ACHN (cell line): ENCODE results near the gene NLGN2.
"Not testable (repeated sequence)": the region's sequence is repeated elsewhere in the genome, so short reads cannot be mapped to it uniquely, and the experiment has no call there.

ENCODE experiments used
- DNase-seq: peaks from one replicate; pipeline ENCODE4 v3.0.0-alpha.2; 2015
- in situ Hi-C: cut with HindIII; loops from 2 replicates; pipeline ENCODE4 v1.10.0; 2017; ENCODE audit warnings: low sequenced_read_pairs, low pct_ligation_motif_present, low pct_unique_long_range_greater_than_20kb

Gene NLGN2

DNA sequence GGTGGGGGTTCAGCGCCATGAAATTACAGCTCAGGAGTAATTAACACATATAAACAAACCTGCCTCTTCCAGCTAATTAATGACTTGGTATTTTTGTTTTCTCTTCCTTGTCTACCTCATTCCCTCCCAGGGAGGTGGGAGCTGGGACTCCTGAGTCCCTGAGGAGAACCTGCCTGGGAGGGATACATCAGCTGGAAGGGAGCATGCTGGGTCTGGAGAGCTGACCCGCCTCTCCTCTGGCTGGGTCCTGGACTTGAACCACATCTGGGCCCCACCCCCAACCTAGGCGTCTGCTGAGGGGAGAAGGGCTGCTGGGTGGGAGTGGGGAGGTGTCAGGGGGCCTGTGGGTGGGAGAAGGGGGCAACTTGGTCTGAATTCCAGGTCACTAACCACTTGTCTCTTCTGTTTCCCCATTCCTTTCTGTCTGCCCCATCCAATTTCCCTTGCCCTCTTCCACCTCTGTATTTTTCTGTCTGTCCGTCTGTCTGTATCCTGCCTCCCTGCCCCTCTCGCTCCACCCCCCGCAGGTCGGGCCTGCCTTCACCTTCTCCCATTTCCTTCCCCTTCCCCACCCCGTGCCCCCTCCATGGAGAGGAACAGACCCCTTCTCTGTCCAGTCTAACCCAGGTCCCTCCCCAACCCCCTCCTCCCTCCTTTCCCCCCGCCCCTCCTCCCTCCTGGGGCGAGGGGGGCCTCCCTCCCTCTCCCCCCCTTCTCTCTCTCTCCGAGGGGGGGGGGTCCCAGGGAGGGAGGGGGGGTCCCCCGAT is at the start of gene NLGN2:
TSS of gene NLGN2 (plus strand) at position 361 of the 767 bp plus-strand sequence. CDS start 411 bp downstream, outside the sequence.
- in situ Hi-C loops = no loop called here
- DNase-seq = no peak

DNA sequence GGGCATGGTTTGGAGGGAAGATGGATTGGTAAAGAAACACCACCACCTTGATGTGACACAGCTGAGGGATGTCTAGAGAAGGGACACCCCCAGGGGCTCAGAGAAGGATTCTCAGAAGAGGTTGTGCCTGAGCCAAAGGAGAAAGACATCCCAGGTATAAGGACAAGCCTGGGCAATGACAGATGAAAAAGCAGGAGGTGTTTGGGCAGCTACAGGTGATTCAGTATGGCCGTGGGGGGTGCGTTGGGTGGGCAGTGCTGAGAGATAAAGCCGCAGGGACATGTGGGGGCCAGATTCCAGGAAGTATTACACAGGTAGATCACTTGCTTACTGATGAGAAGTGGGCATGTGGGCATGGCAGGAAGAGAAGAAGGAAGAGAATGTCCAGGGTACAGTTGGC is 45.7 kb upstream of the NLGN2 start:
- in situ Hi-C loops = no loop called here
- no peak for DNase-seq

DNA sequence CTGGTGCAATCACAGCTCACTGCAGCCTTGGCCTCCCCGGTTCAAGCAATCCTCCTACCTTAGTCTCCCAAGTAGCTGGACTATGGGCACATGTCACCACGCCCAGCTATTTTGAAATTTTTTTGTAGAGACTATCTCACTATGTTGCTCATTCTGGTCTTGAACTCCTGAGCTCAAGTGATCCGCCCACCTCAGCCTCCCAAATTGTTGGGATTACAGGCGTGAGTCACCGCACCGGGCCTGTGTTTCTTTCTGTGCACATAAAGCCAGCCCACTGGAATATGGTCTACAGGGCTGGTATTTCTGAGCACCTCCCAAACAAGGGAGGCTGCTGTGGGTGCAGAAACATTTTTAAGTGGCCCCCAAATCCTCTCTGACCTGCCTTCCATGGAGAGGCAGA is 44.3 kb upstream of the NLGN2 start:
- DNase-seq = no peak
- in situ Hi-C loops = no loop called here

GRCh38 chr17:7365963-7366362 is 41.7 kb upstream of the NLGN2 start:
- in situ Hi-C loops, DNase-seq: not testable (repeated sequence)

DNA sequence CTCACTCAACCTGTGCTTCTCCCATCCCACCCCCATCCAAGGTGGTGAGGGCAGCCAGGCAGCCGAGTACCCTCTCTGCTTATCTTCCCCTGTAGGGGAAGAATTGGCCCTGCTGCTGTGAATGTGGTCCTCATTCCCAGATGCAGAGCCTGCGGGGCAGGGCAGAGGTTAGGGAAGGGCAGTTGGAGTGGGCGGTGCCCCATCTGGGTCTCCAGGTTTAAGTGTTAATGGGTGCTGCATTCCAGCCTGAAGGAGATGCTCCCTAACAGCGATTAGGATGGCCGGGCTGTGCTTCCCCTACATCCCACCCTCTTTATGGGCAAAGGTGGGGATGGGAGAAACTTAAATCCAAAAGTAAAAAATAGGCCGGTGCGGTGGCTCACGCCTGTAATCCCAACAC is 40.6 kb upstream of the NLGN2 start:
- DNase-seq = no peak
- in situ Hi-C loops = no loop called here

DNA sequence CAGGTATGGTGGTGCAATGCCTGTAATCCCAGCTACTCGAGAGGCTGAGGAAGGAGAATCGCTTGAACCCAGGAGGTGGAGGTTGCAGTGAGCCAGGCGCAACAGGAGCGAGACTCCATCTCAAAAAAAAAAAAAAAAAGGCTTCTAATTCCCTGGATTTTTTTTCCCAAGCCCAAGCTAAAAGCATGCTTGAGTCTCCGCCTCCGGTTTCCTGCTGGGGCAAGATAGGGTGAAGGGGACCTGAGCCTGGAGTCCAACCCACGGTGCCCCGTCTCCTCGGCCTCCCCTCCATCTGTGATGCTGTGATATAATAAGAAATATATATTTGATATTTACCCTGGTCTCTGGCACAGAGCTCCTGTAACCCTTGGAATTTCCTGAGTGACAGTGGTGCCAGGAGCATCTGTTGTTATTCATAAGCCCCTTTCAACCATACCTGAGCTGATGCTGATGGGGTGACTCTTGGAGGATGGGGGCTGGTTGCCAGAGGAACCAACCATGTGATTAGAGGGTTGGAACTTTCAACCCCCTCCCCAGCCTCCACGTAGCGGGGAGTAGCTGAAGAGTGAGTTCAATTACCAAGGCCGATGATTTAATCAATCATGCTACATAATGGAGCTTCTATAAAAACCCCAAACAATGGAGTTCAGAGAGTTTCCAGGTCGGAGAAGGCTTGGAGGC is 39.6 kb upstream of the NLGN2 start:
- in situ Hi-C loops = no loop called here
- no peak for DNase-seq

GRCh38 chr17:7368599-7368994 is 39.0 kb upstream of the NLGN2 start:
- in situ Hi-C loops = not testable (repeated sequence)

GRCh38 chr17:7369825-7370224 is 37.8 kb upstream of the NLGN2 start:
- DNase-seq = no peak
- in situ Hi-C loops = no loop called here

More at GRCh38 chr17:7368599-7368994, 39.0 kb upstream of the NLGN2 start:
- not testable (repeated sequence) for DNase-seq

- in situ Hi-C loops = no loop called here
- no peak for DNase-seq
Measured at GRCh38 chr17:7370853-7371252, 36.8 kb upstream of the NLGN2 start.

DNA sequence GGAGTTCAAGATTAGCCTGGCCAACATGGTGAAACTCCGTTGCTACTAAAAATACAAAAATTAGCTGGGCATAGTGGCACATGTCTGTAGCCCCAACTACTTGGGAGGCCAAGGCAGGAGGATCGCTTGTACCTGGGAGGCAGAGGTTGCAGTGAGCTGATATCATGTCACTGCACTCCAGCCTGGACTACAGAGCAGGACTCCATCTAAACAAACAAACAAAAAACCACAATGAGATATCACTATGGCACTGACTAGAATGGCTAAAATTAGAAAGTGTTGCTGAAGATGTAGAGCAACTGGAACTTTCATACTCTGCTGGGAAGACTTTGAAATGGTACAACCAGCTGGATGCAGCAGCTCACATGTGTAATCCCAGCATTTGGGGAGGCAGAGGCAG is 33.3 kb upstream of the NLGN2 start:
- DNase-seq = no peak
- in situ Hi-C loops = no loop called here

- DNase-seq = no peak
- in situ Hi-C loops = no loop called here
Measured at GRCh38 chr17:7379134-7379533, 28.5 kb upstream of the NLGN2 start.

GRCh38 chr17:7380321-7380720 is 27.3 kb upstream of the NLGN2 start:
- DNase-seq = no peak
- in situ Hi-C loops = no loop called here

DNA sequence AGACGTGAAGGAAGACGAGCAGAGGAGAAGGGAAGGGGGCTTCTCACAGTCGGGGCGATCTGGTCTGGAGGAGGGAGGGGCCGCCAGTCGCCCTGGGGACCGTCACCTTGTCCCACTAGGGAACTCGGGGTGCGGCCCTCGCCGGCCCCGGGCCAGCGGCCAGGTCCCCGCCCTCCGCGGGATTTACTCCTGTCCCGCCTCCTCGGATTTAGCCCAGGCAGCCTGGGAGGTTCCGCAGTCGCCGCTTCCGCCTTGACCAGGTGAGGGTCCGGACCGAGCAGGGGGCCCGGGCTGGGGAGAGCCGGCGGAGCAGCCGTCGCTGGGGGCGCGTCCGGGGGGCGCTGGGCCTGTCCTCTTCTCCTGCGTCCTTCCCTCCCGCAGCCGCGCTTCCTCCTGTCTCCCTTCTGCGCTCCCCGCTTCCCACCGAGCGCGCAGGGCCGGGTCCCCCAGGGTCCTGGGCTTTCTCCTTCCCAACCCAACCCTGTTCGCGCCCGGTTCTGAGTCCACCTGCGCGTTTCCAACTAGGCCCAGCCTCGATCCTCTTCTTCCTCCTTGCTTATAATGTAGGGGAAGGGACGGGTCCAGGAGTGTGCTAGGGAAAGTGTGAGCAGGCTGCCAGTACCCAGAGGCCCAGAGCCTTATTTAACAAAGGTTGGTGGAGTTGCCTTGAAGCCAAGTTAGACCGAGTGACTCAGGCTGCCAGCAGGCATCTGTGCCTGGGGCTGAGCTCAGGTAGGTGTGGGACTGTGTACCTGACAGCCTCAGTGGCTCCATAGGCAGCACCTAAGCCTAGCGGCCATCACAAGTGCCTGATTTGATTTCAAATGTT is 26.6 kb upstream of the NLGN2 start, which contains the start of gene TNK1:
TSS of gene TNK1 (plus strand) at position 235 of the 829 bp plus-strand sequence. CDS start 1,838 bp downstream, outside the sequence.
- peak; percentile 47 for DNase-seq
- in situ Hi-C loops = no loop called here

DNA sequence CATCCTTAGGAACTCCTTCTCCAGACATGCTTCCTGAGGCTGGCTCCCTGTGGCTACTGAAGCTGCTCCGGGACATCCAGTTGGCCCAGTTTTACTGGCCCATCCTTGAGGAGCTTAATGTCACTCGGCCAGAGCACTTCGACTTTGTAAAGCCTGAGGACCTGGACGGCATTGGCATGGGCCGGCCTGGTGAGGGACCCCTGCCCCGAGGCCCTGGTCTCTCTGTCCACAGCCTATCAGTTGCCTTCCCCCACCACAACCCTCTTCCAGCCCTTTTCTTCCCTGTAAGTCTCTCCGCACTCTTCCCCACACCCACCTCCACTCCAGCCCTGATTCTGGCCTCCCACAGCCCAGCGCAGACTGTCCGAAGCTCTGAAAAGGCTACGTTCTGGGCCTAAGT is 24.7 kb upstream of the NLGN2 start:
- in situ Hi-C loops = no loop called here
- no peak for DNase-seq

GRCh38 chr17:7383371-7383741 is 24.3 kb upstream of the NLGN2 start:
- no peak for DNase-seq
- in situ Hi-C loops = no loop called here

GRCh38 chr17:7383742-7384488 is 23.7 kb upstream of the NLGN2 start:
- in situ Hi-C loops = no loop called here
- DNase-seq = no peak

DNA sequence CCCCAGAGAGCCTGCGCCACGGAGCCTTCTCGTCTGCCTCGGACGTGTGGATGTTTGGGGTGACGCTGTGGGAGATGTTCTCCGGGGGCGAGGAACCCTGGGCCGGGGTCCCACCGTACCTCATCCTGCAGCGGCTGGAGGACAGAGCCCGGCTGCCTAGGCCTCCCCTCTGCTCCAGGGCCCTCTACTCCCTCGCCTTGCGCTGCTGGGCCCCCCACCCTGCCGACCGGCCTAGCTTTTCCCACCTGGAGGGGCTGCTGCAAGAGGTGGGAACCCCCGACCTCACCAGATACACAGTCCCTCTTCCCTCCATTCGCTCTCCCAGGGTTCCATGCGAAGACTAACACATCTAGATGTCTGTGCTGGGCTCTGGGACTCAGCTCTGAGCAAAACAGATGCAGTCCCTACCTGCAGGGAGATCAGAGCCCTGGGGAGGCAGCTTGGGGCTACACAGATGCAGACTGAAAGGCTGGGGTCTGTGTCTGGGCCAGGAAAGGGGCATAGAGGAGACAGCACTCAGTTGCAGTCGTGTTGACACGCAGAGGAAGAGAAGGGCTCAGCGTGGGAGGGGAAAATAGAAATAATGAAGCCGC is 23.1 kb upstream of the NLGN2 start:
- in situ Hi-C loops = no loop called here
- DNase-seq = no peak

- in situ Hi-C loops = no loop called here
Measured at GRCh38 chr17:7388856-7389255, 18.8 kb upstream of the NLGN2 start.

More at GRCh38 chr17:7388856-7389255, 18.8 kb upstream of the NLGN2 start:
- no peak for DNase-seq
